ENCODE results near the gene LMBR1L.
A peak's percentile ranks its signal among the peaks of the same experiment; 100 is the strongest.

LMBR1L gene

GRCh38 chr12:49057888-49058287, 52.8 kb downstream of the LMBR1L start:
- H3K4me1 ChIP-seq (ENCODE audit: control insufficient read depth, insufficient read depth, low read length) = peaks cover 23% of the 10 kb centered on the region
- H3K9me3 ChIP-seq (ENCODE audit: control insufficient read depth, insufficient read depth, low read length) = no peaks in the 10 kb centered on the region
- peak overlapping the region; percentile 8 for H3K9ac ChIP-seq (ENCODE audit: low read depth, low read length)
- no peaks in the 10 kb centered on the region for H3K27me3 ChIP-seq (ENCODE audit: control insufficient read depth, insufficient read depth, low read length)
- peak overlapping the region; percentile 85 for H3K4me3 ChIP-seq (ENCODE audit: low read depth, low read length)
- peaks cover 17% of the 10 kb centered on the region for H3K36me3 ChIP-seq (ENCODE audit: control insufficient read depth, insufficient read depth, low read length)

GRCh38 chr12:49055978-49056754, 54.5 kb downstream of the LMBR1L start:
- H3K9me3 ChIP-seq (ENCODE audit: control insufficient read depth, insufficient read depth, low read length) = no peaks in the 10 kb centered on the region
- peaks cover 23% of the 10 kb centered on the region for H3K4me1 ChIP-seq (ENCODE audit: control insufficient read depth, insufficient read depth, low read length)
- H3K27me3 ChIP-seq (ENCODE audit: control insufficient read depth, insufficient read depth, low read length) = no peaks in the 10 kb centered on the region
- peak overlapping the region; percentile 37 for H3K4me3 ChIP-seq (ENCODE audit: low read depth, low read length)
- peaks cover 34% of the 10 kb centered on the region for H3K36me3 ChIP-seq (ENCODE audit: control insufficient read depth, insufficient read depth, low read length)
- H3K9ac ChIP-seq (ENCODE audit: low read depth, low read length) = peak overlapping the region; percentile 60

GRCh38 chr12:49055092-49055491, 55.6 kb downstream of the LMBR1L start:
- Histone ChIP-seq H3K36me3 (ENCODE audit: control insufficient read depth, insufficient read depth, low read length) (peaks cover 42% of the 10 kb centered on the region), H3K4me1 (ENCODE audit: control insufficient read depth, insufficient read depth, low read length) (peaks cover 23% of the 10 kb centered on the region), H3K4me3 (ENCODE audit: low read depth, low read length) (no peak overlapping the region), H3K9ac (ENCODE audit: low read depth, low read length) (no peak overlapping the region), H3K27me3 (ENCODE audit: control insufficient read depth, insufficient read depth, low read length) (no peaks in the 10 kb centered on the region), H3K9me3 (ENCODE audit: control insufficient read depth, insufficient read depth, low read length) (no peaks in the 10 kb centered on the region)

- H3K4me1 ChIP-seq (ENCODE audit: control insufficient read depth, insufficient read depth, low read length) = peaks cover 23% of the 10 kb centered on the region
- H3K9ac ChIP-seq (ENCODE audit: low read depth, low read length) = no peak overlapping the region
- H3K9me3 ChIP-seq (ENCODE audit: control insufficient read depth, insufficient read depth, low read length) = no peaks in the 10 kb centered on the region
- H3K27me3 ChIP-seq (ENCODE audit: control insufficient read depth, insufficient read depth, low read length) = no peaks in the 10 kb centered on the region
- no peak overlapping the region for H3K4me3 ChIP-seq (ENCODE audit: low read depth, low read length)
- H3K36me3 ChIP-seq (ENCODE audit: control insufficient read depth, insufficient read depth, low read length) = peaks cover 45% of the 10 kb centered on the region
Observed at GRCh38 chr12:49054524-49054923, 56.1 kb downstream of the LMBR1L start.

GRCh38 chr12:49054096-49054495, 56.6 kb downstream of the LMBR1L start:
- H3K36me3 ChIP-seq (ENCODE audit: control insufficient read depth, insufficient read depth, low read length) = peaks cover 50% of the 10 kb centered on the region
- H3K27me3 ChIP-seq (ENCODE audit: control insufficient read depth, insufficient read depth, low read length) = no peaks in the 10 kb centered on the region
- no peak overlapping the region for H3K4me3 ChIP-seq (ENCODE audit: low read depth, low read length)
- no peak overlapping the region for H3K9ac ChIP-seq (ENCODE audit: low read depth, low read length)
- peaks cover 23% of the 10 kb centered on the region for H3K4me1 ChIP-seq (ENCODE audit: control insufficient read depth, insufficient read depth, low read length)
- H3K9me3 ChIP-seq (ENCODE audit: control insufficient read depth, insufficient read depth, low read length) = no peaks in the 10 kb centered on the region

- Histone ChIP-seq H3K4me1 (ENCODE audit: control insufficient read depth, insufficient read depth, low read length) (peaks cover 15% of the 10 kb centered on the region), H3K9ac (ENCODE audit: low read depth, low read length) (no peak overlapping the region), H3K36me3 (ENCODE audit: control insufficient read depth, insufficient read depth, low read length) (peaks cover 63% of the 10 kb centered on the region), H3K9me3 (ENCODE audit: control insufficient read depth, insufficient read depth, low read length) (no peaks in the 10 kb centered on the region), H3K4me3 (ENCODE audit: low read depth, low read length) (no peak overlapping the region), H3K27me3 (ENCODE audit: control insufficient read depth, insufficient read depth, low read length) (no peaks in the 10 kb centered on the region)
Observed at GRCh38 chr12:49052451-49053208, 58.0 kb downstream of the LMBR1L start.

GRCh38 chr12:49051777-49052438, 58.7 kb downstream of the LMBR1L start:
- H3K36me3 ChIP-seq (ENCODE audit: control insufficient read depth, insufficient read depth, low read length) = peaks cover 66% of the 10 kb centered on the region
- H3K9me3 ChIP-seq (ENCODE audit: control insufficient read depth, insufficient read depth, low read length) = no peaks in the 10 kb centered on the region
- no peak overlapping the region for H3K9ac ChIP-seq (ENCODE audit: low read depth, low read length)
- peaks cover 10% of the 10 kb centered on the region for H3K4me1 ChIP-seq (ENCODE audit: control insufficient read depth, insufficient read depth, low read length)
- no peaks in the 10 kb centered on the region for H3K27me3 ChIP-seq (ENCODE audit: control insufficient read depth, insufficient read depth, low read length)
- H3K4me3 ChIP-seq (ENCODE audit: low read depth, low read length) = no peak overlapping the region

GRCh38 chr12:49051373-49051764, 59.3 kb downstream of the LMBR1L start:
- no peaks in the 10 kb centered on the region for H3K9me3 ChIP-seq (ENCODE audit: control insufficient read depth, insufficient read depth, low read length)
- peaks cover 8% of the 10 kb centered on the region for H3K4me1 ChIP-seq (ENCODE audit: control insufficient read depth, insufficient read depth, low read length)
- H3K36me3 ChIP-seq (ENCODE audit: control insufficient read depth, insufficient read depth, low read length) = peaks cover 69% of the 10 kb centered on the region
- no peak overlapping the region for H3K4me3 ChIP-seq (ENCODE audit: low read depth, low read length)
- no peaks in the 10 kb centered on the region for H3K27me3 ChIP-seq (ENCODE audit: control insufficient read depth, insufficient read depth, low read length)
- no peak overlapping the region for H3K9ac ChIP-seq (ENCODE audit: low read depth, low read length)

GRCh38 chr12:49050507-49051372, 59.9 kb downstream of the LMBR1L start:
- Histone ChIP-seq H3K9ac (ENCODE audit: low read depth, low read length) (no peak overlapping the region), H3K4me1 (ENCODE audit: control insufficient read depth, insufficient read depth, low read length) (peaks cover 2% of the 10 kb centered on the region), H3K4me3 (ENCODE audit: low read depth, low read length) (no peak overlapping the region), H3K27me3 (ENCODE audit: control insufficient read depth, insufficient read depth, low read length) (no peaks in the 10 kb centered on the region), H3K9me3 (ENCODE audit: control insufficient read depth, insufficient read depth, low read length) (no peaks in the 10 kb centered on the region), H3K36me3 (ENCODE audit: control insufficient read depth, insufficient read depth, low read length) (peaks cover 75% of the 10 kb centered on the region)

GRCh38 chr12:49049566-49050224, 61.0 kb downstream of the LMBR1L start:
- no peaks in the 10 kb centered on the region for H3K9me3 ChIP-seq (ENCODE audit: control insufficient read depth, insufficient read depth, low read length)
- no peaks in the 10 kb centered on the region for H3K27me3 ChIP-seq (ENCODE audit: control insufficient read depth, insufficient read depth, low read length)
- no peak overlapping the region for H3K9ac ChIP-seq (ENCODE audit: low read depth, low read length)
- no peak overlapping the region for H3K4me3 ChIP-seq (ENCODE audit: low read depth, low read length)
- peaks cover 83% of the 10 kb centered on the region for H3K36me3 ChIP-seq (ENCODE audit: control insufficient read depth, insufficient read depth, low read length)
- H3K4me1 ChIP-seq (ENCODE audit: control insufficient read depth, insufficient read depth, low read length) = no peaks in the 10 kb centered on the region

GRCh38 chr12:49048953-49049352, 61.7 kb downstream of the LMBR1L start:
- H3K27me3 ChIP-seq (ENCODE audit: control insufficient read depth, insufficient read depth, low read length) = no peaks in the 10 kb centered on the region
- H3K9ac ChIP-seq (ENCODE audit: low read depth, low read length) = no peak overlapping the region
- no peaks in the 10 kb centered on the region for H3K4me1 ChIP-seq (ENCODE audit: control insufficient read depth, insufficient read depth, low read length)
- H3K4me3 ChIP-seq (ENCODE audit: low read depth, low read length) = no peak overlapping the region
- no peaks in the 10 kb centered on the region for H3K9me3 ChIP-seq (ENCODE audit: control insufficient read depth, insufficient read depth, low read length)
- H3K36me3 ChIP-seq (ENCODE audit: control insufficient read depth, insufficient read depth, low read length) = peaks cover 86% of the 10 kb centered on the region

Measured in iPS-15b (cell line).